WTC11 (cell line): ENCODE results near the gene APBA1. TPM values are rescaled to one million over a fixed set of nuclear protein-coding genes. Genes with fewer than 3 reads are reported as not detected.

ENCODE experiments used
- ATAC-seq: fragments of 200-7000 bp; cut with Tn5 transposase; 2 replicates; pipeline ENCODE4 v1.10.0; 2021; ENCODE audit warnings: mild to moderate bottlenecking, moderate library complexity
- CTCF ChIA-PET: fragments of 300-600 bp; sonication (Branson Sonifier 250); formaldehyde crosslinking; loops from one replicate; lab custom pipeline; 2021; ENCODE audit warnings: antibody characterized with exemption; lab: Charles Lee
- POLR2A ChIA-PET: fragments of 350-600 bp; sonication (Branson Sonifier 250); formaldehyde crosslinking; loops from one replicate; lab custom pipeline; 2021; ENCODE audit warnings: antibody characterized with exemption; lab: Charles Lee
- DNase-seq: peaks from one replicate; pipeline ENCODE4 v3.0.0; 2021; ENCODE audit warnings: low spot score
- H3K27ac Mint-ChIP-seq: 2 replicates; pipeline ENCODE4 v1.8.0; 2021; ENCODE audit warnings: mixed read lengths
- H3K27me3 Mint-ChIP-seq: 2 replicates; pipeline ENCODE4 v1.8.0; 2021; ENCODE audit warnings: low read depth, mild to moderate bottlenecking, moderate library complexity, mixed read lengths
- H3K36me3 Mint-ChIP-seq: 2 replicates; pipeline ENCODE4 v1.8.0; 2021; ENCODE audit warnings: mixed read lengths
- H3K4me1 Mint-ChIP-seq: 2 replicates; pipeline ENCODE4 v1.8.0; 2022; ENCODE audit warnings: mixed read lengths
- H3K4me3 Mint-ChIP-seq: 2 replicates; pipeline ENCODE4 v1.8.0; 2021; ENCODE audit warnings: mild to moderate bottlenecking, moderate library complexity, mixed read lengths
- H3K9me3 Mint-ChIP-seq: 2 replicates; pipeline ENCODE4 v1.8.0; 2021; ENCODE audit warnings: mixed read lengths
- ATF1 ChIP-seq: sonication (generic); formaldehyde crosslinking; IDR thresholded peaks from 2 replicates; pipeline ENCODE4 v1.8.1; 2023; ENCODE audit warnings: mild to moderate bottlenecking, moderate library complexity, missing genetic modification reagents
- CBFB ChIP-seq: sonication (generic); formaldehyde crosslinking; IDR thresholded peaks from 2 replicates; pipeline ENCODE4 v1.8.1; 2022; ENCODE audit warnings: mild to moderate bottlenecking, low read depth, missing genetic modification reagents
- CREM ChIP-seq: sonication (generic); formaldehyde crosslinking; IDR thresholded peaks from 2 replicates; pipeline ENCODE4 v1.8.1; 2022; ENCODE audit warnings: mild to moderate bottlenecking, missing genetic modification reagents, moderate library complexity
- NR1H2 ChIP-seq: sonication (generic); formaldehyde crosslinking; IDR thresholded peaks from 2 replicates; pipeline ENCODE4 v1.9.0; 2021; ENCODE audit warnings: mild to moderate bottlenecking, moderate library complexity, missing genetic modification reagents
- RORB ChIP-seq: fragments of 250-450 bp; sonication (Bioruptor Pico); IDR thresholded peaks from 2 replicates; pipeline ENCODE4 v1.9.0; 2021; ENCODE audit warnings: mild to moderate bottlenecking
- SP1 ChIP-seq: sonication (generic); formaldehyde crosslinking; conservative IDR thresholded peaks from 2 replicates; pipeline ENCODE4 v1.8.1; 2022; ENCODE audit warnings: missing genetic modification reagents
- TP53 ChIP-seq: sonication (generic); formaldehyde crosslinking; IDR thresholded peaks from 2 replicates; pipeline ENCODE4 v1.8.1; 2023; ENCODE audit warnings: mild to moderate bottlenecking, missing genetic modification reagents
- ZNF219 ChIP-seq: sonication (generic); formaldehyde crosslinking; IDR thresholded peaks from 2 replicates; pipeline ENCODE4 v1.8.0; 2023; ENCODE audit warnings: missing genetic modification reagents, mild to moderate bottlenecking, borderline replicate concordance
- total RNA-seq: library from RNA; stranded (reverse); gene quantifications from 3 replicates; pipeline ENCODE4 v1.2.3, GENCODE V29; 2021
- TF ChIP-seq, protein P1 (sequence below): sonication (generic); formaldehyde crosslinking; IDR thresholded peaks from 2 replicates; pipeline ENCODE4 v1.8.1; 2022; ENCODE audit warnings: mild to moderate bottlenecking, missing genetic modification reagents, moderate library complexity, borderline replicate concordance
- TF ChIP-seq, protein P2 (sequence below): fragments of 250-450 bp; sonication (Bioruptor Pico); IDR thresholded peaks from 2 replicates; pipeline ENCODE4 v1.9.0; 2021; ENCODE audit warnings: mild to moderate bottlenecking, borderline replicate concordance
- TF ChIP-seq, protein P3 (sequence below): fragments of 250-450 bp; sonication (Bioruptor Pico); IDR thresholded peaks from 2 replicates; pipeline ENCODE4 v1.9.0; 2021; ENCODE audit warnings: mild to moderate bottlenecking
- TF ChIP-seq, protein P4 (sequence below): fragments of 250-450 bp; sonication (Bioruptor Pico); conservative IDR thresholded peaks from 2 replicates; pipeline ENCODE4 v1.9.0; 2021; ENCODE audit warnings: mild to moderate bottlenecking
- TF ChIP-seq, protein P5 (sequence below): fragments of 250-450 bp; sonication (Bioruptor Pico); IDR thresholded peaks from 2 replicates; pipeline ENCODE4 v2.1.2; 2022; ENCODE audit warnings: mild to moderate bottlenecking, moderate library complexity
- TF ChIP-seq, protein P6 (sequence below): sonication (generic); formaldehyde crosslinking; conservative IDR thresholded peaks from 2 replicates; pipeline ENCODE4 v1.8.1; 2023; ENCODE audit warnings: mild to moderate bottlenecking, low read depth, missing genetic modification reagents, moderate library complexity
- TF ChIP-seq, protein P7 (sequence below): sonication (generic); formaldehyde crosslinking; conservative IDR thresholded peaks from 2 replicates; pipeline ENCODE4 v1.8.1; 2022; ENCODE audit warnings: mild to moderate bottlenecking, missing genetic modification reagents
- TF ChIP-seq, protein P8 (sequence below): sonication (generic); formaldehyde crosslinking; IDR thresholded peaks from 2 replicates; pipeline ENCODE4 v1.8.1; 2023; ENCODE audit warnings: mild to moderate bottlenecking, missing genetic modification reagents, moderate library complexity
- TF ChIP-seq, protein P9 (sequence below): sonication (generic); formaldehyde crosslinking; IDR thresholded peaks from 2 replicates; pipeline ENCODE4 v1.8.1; 2022; ENCODE audit warnings: low read depth, mild to moderate bottlenecking, moderate library complexity, missing genetic modification reagents, borderline replicate concordance

APBA1 gene
- total RNA-seq, 1 experiment from 2014 or later: 0.94 TPM

DNA sequence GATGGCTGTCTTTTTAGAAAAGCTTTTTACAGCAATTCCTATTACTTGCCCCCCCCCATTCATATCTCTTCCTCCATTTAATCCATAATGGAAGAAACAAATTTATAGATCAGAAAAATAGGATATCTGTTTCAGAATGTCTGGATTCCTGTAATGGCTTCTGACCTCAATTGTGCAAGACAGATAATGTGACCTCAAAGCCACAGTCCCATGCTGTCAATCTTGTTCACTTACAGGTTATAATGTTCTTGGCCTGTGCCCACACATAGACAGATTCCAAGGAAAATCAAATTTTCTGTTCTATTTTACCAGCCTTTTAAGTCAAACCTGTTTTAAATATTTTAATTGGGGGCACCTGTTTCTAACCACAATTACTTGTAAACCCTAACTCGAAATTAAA is 203.8 kb downstream of the APBA1 start (continued):
- TF ChIP-seq, protein P1, sequence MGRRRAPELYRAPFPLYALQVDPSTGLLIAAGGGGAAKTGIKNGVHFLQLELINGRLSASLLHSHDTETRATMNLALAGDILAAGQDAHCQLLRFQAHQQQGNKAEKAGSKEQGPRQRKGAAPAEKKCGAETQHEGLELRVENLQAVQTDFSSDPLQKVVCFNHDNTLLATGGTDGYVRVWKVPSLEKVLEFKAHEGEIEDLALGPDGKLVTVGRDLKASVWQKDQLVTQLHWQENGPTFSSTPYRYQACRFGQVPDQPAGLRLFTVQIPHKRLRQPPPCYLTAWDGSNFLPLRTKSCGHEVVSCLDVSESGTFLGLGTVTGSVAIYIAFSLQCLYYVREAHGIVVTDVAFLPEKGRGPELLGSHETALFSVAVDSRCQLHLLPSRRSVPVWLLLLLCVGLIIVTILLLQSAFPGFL: no peak
- TF ChIP-seq RORB (CRISPR knock-in tag): no peak
- TF ChIP-seq, protein P2, sequence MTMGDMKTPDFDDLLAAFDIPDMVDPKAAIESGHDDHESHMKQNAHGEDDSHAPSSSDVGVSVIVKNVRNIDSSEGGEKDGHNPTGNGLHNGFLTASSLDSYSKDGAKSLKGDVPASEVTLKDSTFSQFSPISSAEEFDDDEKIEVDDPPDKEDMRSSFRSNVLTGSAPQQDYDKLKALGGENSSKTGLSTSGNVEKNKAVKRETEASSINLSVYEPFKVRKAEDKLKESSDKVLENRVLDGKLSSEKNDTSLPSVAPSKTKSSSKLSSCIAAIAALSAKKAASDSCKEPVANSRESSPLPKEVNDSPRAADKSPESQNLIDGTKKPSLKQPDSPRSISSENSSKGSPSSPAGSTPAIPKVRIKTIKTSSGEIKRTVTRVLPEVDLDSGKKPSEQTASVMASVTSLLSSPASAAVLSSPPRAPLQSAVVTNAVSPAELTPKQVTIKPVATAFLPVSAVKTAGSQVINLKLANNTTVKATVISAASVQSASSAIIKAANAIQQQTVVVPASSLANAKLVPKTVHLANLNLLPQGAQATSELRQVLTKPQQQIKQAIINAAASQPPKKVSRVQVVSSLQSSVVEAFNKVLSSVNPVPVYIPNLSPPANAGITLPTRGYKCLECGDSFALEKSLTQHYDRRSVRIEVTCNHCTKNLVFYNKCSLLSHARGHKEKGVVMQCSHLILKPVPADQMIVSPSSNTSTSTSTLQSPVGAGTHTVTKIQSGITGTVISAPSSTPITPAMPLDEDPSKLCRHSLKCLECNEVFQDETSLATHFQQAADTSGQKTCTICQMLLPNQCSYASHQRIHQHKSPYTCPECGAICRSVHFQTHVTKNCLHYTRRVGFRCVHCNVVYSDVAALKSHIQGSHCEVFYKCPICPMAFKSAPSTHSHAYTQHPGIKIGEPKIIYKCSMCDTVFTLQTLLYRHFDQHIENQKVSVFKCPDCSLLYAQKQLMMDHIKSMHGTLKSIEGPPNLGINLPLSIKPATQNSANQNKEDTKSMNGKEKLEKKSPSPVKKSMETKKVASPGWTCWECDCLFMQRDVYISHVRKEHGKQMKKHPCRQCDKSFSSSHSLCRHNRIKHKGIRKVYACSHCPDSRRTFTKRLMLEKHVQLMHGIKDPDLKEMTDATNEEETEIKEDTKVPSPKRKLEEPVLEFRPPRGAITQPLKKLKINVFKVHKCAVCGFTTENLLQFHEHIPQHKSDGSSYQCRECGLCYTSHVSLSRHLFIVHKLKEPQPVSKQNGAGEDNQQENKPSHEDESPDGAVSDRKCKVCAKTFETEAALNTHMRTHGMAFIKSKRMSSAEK (CRISPR knock-in tag): no peak
- TF ChIP-seq CREM (CRISPR knock-in tag): no peak
- TF ChIP-seq TP53: no peak
- TF ChIP-seq, protein P3, sequence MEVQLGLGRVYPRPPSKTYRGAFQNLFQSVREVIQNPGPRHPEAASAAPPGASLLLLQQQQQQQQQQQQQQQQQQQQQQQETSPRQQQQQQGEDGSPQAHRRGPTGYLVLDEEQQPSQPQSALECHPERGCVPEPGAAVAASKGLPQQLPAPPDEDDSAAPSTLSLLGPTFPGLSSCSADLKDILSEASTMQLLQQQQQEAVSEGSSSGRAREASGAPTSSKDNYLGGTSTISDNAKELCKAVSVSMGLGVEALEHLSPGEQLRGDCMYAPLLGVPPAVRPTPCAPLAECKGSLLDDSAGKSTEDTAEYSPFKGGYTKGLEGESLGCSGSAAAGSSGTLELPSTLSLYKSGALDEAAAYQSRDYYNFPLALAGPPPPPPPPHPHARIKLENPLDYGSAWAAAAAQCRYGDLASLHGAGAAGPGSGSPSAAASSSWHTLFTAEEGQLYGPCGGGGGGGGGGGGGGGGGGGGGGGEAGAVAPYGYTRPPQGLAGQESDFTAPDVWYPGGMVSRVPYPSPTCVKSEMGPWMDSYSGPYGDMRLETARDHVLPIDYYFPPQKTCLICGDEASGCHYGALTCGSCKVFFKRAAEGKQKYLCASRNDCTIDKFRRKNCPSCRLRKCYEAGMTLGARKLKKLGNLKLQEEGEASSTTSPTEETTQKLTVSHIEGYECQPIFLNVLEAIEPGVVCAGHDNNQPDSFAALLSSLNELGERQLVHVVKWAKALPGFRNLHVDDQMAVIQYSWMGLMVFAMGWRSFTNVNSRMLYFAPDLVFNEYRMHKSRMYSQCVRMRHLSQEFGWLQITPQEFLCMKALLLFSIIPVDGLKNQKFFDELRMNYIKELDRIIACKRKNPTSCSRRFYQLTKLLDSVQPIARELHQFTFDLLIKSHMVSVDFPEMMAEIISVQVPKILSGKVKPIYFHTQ (CRISPR knock-in tag): no peak
- TF ChIP-seq, protein P4, sequence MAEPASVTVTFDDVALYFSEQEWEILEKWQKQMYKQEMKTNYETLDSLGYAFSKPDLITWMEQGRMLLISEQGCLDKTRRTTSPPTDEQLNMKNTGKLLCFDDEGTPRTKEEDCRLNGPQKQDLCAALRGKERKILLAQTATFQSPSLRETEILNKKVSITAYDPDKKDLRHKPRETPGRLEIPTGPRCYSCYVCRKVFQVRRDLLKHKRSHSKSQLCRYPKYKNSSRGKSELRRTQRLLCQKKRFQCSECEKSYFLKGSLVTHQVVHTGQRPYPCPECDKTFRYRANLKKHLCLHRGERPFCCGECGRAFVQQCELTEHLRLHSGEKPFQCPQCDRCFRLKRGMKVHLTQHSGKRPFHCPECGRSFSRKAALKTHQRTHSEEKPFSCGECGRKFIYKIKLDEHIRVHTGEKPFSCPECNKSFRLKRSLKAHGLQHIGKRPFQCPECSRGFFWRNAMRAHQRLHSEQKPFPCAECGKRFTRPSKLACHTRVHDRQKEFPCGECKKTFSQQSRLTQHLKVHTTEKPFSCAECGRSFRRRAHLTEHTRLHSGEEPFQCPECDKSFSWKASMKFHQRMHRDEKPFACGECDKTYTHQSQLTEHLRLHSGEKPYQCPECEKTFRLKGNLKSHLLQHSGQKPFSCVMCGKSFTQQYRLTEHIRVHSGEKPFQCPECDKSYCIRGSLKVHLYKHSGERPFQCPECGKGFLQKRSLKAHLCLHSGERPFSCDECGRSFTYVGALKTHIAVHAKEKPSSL (CRISPR knock-in tag): no peak
- no peak for TF ChIP-seq SP1 (CRISPR knock-in tag)
- TF ChIP-seq, protein P5, sequence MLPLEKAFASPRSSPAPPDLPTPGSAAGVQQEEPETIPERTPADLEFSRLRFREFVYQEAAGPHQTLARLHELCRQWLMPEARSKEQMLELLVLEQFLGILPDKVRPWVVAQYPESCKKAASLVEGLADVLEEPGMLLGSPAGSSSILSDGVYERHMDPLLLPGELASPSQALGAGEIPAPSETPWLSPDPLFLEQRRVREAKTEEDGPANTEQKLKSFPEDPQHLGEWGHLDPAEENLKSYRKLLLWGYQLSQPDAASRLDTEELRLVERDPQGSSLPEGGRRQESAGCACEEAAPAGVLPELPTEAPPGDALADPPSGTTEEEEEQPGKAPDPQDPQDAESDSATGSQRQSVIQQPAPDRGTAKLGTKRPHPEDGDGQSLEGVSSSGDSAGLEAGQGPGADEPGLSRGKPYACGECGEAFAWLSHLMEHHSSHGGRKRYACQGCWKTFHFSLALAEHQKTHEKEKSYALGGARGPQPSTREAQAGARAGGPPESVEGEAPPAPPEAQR (CRISPR knock-in tag): no peak
- TF ChIP-seq ZNF219 (CRISPR knock-in tag): no peak

DNA sequence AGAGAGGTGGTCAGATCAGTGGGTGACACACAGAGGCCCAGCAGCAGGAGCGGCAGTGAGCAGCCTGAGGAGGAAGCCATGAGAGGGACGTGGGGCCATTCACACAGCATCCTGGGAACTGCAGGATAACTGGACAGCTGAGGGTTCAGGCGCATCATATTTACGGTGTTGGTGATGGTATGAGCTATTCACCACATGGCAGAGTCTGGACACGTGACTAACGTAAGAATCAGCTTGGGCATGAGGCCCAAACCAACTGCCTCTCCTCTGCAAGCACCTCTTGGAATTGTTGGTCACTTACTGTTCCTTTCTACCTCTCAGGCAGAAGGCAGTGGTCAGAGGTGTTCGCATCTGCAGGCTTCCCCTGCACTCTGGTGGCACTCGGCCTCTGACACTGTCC is 206.0 kb downstream of the APBA1 start:
- Mint-ChIP-seq H3K27ac (no peak overlapping the region), H3K36me3 (no peaks in the 10 kb centered on the region), H3K9me3 (no peaks in the 10 kb centered on the region), H3K27me3 (no peaks in the 10 kb centered on the region), H3K4me1 (peaks cover 15% of the 10 kb centered on the region), H3K4me3 (no peak overlapping the region)
- DNase-seq (no peak), ATAC-seq (no peak)
- POLR2A ChIA-PET: no interaction called here
- CTCF ChIA-PET: no interaction called here
- TF ChIP-seq, protein P6, sequence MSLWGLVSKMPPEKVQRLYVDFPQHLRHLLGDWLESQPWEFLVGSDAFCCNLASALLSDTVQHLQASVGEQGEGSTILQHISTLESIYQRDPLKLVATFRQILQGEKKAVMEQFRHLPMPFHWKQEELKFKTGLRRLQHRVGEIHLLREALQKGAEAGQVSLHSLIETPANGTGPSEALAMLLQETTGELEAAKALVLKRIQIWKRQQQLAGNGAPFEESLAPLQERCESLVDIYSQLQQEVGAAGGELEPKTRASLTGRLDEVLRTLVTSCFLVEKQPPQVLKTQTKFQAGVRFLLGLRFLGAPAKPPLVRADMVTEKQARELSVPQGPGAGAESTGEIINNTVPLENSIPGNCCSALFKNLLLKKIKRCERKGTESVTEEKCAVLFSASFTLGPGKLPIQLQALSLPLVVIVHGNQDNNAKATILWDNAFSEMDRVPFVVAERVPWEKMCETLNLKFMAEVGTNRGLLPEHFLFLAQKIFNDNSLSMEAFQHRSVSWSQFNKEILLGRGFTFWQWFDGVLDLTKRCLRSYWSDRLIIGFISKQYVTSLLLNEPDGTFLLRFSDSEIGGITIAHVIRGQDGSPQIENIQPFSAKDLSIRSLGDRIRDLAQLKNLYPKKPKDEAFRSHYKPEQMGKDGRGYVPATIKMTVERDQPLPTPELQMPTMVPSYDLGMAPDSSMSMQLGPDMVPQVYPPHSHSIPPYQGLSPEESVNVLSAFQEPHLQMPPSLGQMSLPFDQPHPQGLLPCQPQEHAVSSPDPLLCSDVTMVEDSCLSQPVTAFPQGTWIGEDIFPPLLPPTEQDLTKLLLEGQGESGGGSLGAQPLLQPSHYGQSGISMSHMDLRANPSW (CRISPR knock-in tag): no peak
- TF ChIP-seq NR1H2 (CRISPR knock-in tag): no peak
- TF ChIP-seq, protein P7, sequence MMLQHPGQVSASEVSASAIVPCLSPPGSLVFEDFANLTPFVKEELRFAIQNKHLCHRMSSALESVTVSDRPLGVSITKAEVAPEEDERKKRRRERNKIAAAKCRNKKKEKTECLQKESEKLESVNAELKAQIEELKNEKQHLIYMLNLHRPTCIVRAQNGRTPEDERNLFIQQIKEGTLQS (CRISPR knock-in tag): no peak
- TF ChIP-seq, protein P1: no peak
- TF ChIP-seq, protein P8, sequence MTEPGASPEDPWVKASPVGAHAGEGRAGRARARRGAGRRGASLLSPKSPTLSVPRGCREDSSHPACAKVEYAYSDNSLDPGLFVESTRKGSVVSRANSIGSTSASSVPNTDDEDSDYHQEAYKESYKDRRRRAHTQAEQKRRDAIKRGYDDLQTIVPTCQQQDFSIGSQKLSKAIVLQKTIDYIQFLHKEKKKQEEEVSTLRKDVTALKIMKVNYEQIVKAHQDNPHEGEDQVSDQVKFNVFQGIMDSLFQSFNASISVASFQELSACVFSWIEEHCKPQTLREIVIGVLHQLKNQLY (CRISPR knock-in tag): no peak
- no peak for TF ChIP-seq CBFB
- no peak for TF ChIP-seq ATF1 (CRISPR knock-in tag)
- TF ChIP-seq, protein P9, sequence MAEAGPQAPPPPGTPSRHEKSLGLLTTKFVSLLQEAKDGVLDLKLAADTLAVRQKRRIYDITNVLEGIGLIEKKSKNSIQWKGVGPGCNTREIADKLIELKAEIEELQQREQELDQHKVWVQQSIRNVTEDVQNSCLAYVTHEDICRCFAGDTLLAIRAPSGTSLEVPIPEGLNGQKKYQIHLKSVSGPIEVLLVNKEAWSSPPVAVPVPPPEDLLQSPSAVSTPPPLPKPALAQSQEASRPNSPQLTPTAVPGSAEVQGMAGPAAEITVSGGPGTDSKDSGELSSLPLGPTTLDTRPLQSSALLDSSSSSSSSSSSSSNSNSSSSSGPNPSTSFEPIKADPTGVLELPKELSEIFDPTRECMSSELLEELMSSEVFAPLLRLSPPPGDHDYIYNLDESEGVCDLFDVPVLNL (CRISPR knock-in tag): no peak
